ENCODE results near the gene RAET1G. TPM values are rescaled to one million over a fixed set of nuclear protein-coding genes. Genes with fewer than 3 reads are reported as not detected.

The RAET1G gene
- total and polyA plus RNA-seq, 2 donors (not counting 3 experiments of a cell fraction or from before 2014, with no cell fraction given): 1.6 to 2.1 TPM

- FAIRE-seq: no peak
- no peak overlapping the region for H2AFZ ChIP-seq (ENCODE audit: low read depth, low read length)
- intact Hi-C loops (cut with micrococcal nuclease): loop anchor here (2.0 kb wide), 1 partner anchor 39 kb away; no protein-coding TSS in a partner anchor
- no peak for DNase-seq (ENCODE audit: low read depth, low spot score)
- dilution Hi-C loops (cut with MboI; ENCODE audit: extremely low pct_ligation_motif_present, low sequenced_read_pairs): no loop called here
- no peak overlapping the region for H3K9ac ChIP-seq (replicated peaks; ENCODE audit: extremely low read depth, insufficient read depth, low read length)
- H3K9me3 ChIP-seq (replicated peaks; ENCODE audit: control insufficient read depth, insufficient read depth, low read length): no peaks in the 10 kb centered on the region
- no peaks in the 10 kb centered on the region for H4K20me1 ChIP-seq (replicated peaks; ENCODE audit: control insufficient read depth, extremely low read depth, insufficient read depth, low read length)
- no peaks in the 10 kb centered on the region for H3K36me3 ChIP-seq (ENCODE audit: control insufficient read depth in 2 of 2, extremely low read depth in 1 of 2, insufficient read depth in 2 of 2, low read length in 2 of 2)
- no peaks in the 10 kb centered on the region for H3K9me1 ChIP-seq (replicated peaks; ENCODE audit: control insufficient read depth, extremely low read depth, insufficient read depth, low read length)
- H3K4me1 ChIP-seq (ENCODE audit: control insufficient read depth, extremely low read depth, insufficient read depth, low read length): peaks cover 18% of the 10 kb centered on the region
- TF ChIP-seq EZH2 (IDR thresholded peaks at IDR 0.05; ENCODE audit: borderline replicate concordance, low read depth, low read length, severe bottlenecking) (peak; percentile 17), FOS (IDR thresholded peaks at IDR 0.05; ENCODE audit: borderline replicate concordance, insufficient read depth, low read length) (no peak)
- no peaks in the 10 kb centered on the region for H3K79me2 ChIP-seq (ENCODE audit: control insufficient read depth, insufficient read depth, low read length)
- ChIA-PET CTCF (interaction anchor here (0.6 kb wide), 1 partner anchor 42 kb away, joined by 3 read pairs; no protein-coding TSS in a partner anchor), POLR2A (no interaction called here)
- no TSS peak for BruUV-seq (replicated peaks)
- H3K4me3 ChIP-seq (replicated peaks in 1 of 3; ENCODE audit: insufficient read depth in 1 of 3, low read depth in 1 of 3, low read length in 3 of 3): peak overlapping the region in 1 of 3 experiments; percentile 44
- H3K27ac ChIP-seq (ENCODE audit: insufficient read depth, low read depth, low read length): no peak overlapping the region
- peaks cover 12 to 37% of the 10 kb centered on the region in 2 experiments for H3K27me3 ChIP-seq (ENCODE audit: control insufficient read depth in 2 of 2, insufficient read depth in 2 of 2, low read length in 2 of 2)
- H3K4me2 ChIP-seq (ENCODE audit: insufficient read depth, low read length): peak overlapping the region; percentile 66
Observed at GRCh38 chr6:149965194-149966020, 42.5 kb upstream of the RAET1G start.

- peaks cover 12 to 37% of the 10 kb centered on the region in 2 experiments for H3K27me3 ChIP-seq (ENCODE audit: control insufficient read depth in 2 of 2, insufficient read depth in 2 of 2, low read length in 2 of 2)
- no peaks in the 10 kb centered on the region for H3K9me3 ChIP-seq (replicated peaks; ENCODE audit: control insufficient read depth, insufficient read depth, low read length)
- no peaks in the 10 kb centered on the region for H3K36me3 ChIP-seq (ENCODE audit: control insufficient read depth in 2 of 2, extremely low read depth in 1 of 2, insufficient read depth in 2 of 2, low read length in 2 of 2)
- no peaks in the 10 kb centered on the region for H3K79me2 ChIP-seq (ENCODE audit: control insufficient read depth, insufficient read depth, low read length)
- intact Hi-C loops (cut with micrococcal nuclease) (loop anchor here (2.0 kb wide), 1 partner anchor 40 kb away; no protein-coding TSS in a partner anchor), dilution Hi-C loops (cut with MboI; ENCODE audit: extremely low pct_ligation_motif_present, low sequenced_read_pairs) (no loop called here)
- no TSS peak for BruUV-seq (replicated peaks)
- FAIRE-seq (peak; percentile 63), DNase-seq (ENCODE audit: low read depth, low spot score) (peak; percentile 28)
- H4K20me1 ChIP-seq (replicated peaks; ENCODE audit: control insufficient read depth, extremely low read depth, insufficient read depth, low read length): no peaks in the 10 kb centered on the region
- H3K4me3 ChIP-seq (replicated peaks in 1 of 3; ENCODE audit: insufficient read depth in 1 of 3, low read depth in 1 of 3, low read length in 3 of 3): peak overlapping the region in 2 of 3 experiments; percentile 44 to 55
- TF ChIP-seq CTCF (IDR thresholded peaks at IDR 0.05; ENCODE audit: extremely low read depth in 1 of 2, insufficient read depth in 1 of 2, low read depth in 1 of 2, low read length in 2 of 2) (no peak), EZH2 (IDR thresholded peaks at IDR 0.05; ENCODE audit: borderline replicate concordance, low read depth, low read length, severe bottlenecking) (peak; percentile 100), MYC (IDR thresholded peaks at IDR 0.05; ENCODE audit: low read depth, low read length) (no peak)
- no peak overlapping the region for H3K27ac ChIP-seq (ENCODE audit: insufficient read depth, low read depth, low read length)
- ChIA-PET CTCF (interaction anchor here (0.6 to 1.3 kb wide), 3 partner anchors 30 to 52 kb away, joined by 3 to 9 read pairs (median 3); no protein-coding TSS in a partner anchor), POLR2A (no interaction called here)
- peak overlapping the region; percentile 66 for H3K4me2 ChIP-seq (ENCODE audit: insufficient read depth, low read length)
- peak overlapping the region; percentile 12 for H3K9ac ChIP-seq (replicated peaks; ENCODE audit: extremely low read depth, insufficient read depth, low read length)
- peaks cover 18% of the 10 kb centered on the region for H3K4me1 ChIP-seq (ENCODE audit: control insufficient read depth, extremely low read depth, insufficient read depth, low read length)
- no peaks in the 10 kb centered on the region for H3K9me1 ChIP-seq (replicated peaks; ENCODE audit: control insufficient read depth, extremely low read depth, insufficient read depth, low read length)
- peak overlapping the region; percentile 95 for H2AFZ ChIP-seq (ENCODE audit: low read depth, low read length)
Observed at GRCh38 chr6:149964308-149965193, 41.6 kb upstream of the RAET1G start.

Data from endothelial cell of umbilical vein (primary cell).